Peyer's patch (tissue), 4 donors: Measurements from ENCODE around the gene ATXN2.

Source experiments
- CTCF ChIP-seq, 6 experiments: fragments of 450-650 bp in 4 of 6; fragments of 200-600 bp in 2 of 6; sonication (generic) in 1 of 6; IDR thresholded peaks; one replicate each; pipeline ENCODE4 v1.5.1; 2017 to 2019; ENCODE audit warnings: antibody characterized with exemption in 6 of 6, mild to moderate bottlenecking in 3 of 6, moderate library complexity in 1 of 6
- POLR2A ChIP-seq, 2 donors: fragments of 450-650 bp; IDR thresholded peaks; one replicate each; pipeline ENCODE4 v1.5.1; 2017; ENCODE audit warnings: antibody characterized with exemption in 2 of 2, mild to moderate bottlenecking in 2 of 2, moderate library complexity in 2 of 2

DNA sequence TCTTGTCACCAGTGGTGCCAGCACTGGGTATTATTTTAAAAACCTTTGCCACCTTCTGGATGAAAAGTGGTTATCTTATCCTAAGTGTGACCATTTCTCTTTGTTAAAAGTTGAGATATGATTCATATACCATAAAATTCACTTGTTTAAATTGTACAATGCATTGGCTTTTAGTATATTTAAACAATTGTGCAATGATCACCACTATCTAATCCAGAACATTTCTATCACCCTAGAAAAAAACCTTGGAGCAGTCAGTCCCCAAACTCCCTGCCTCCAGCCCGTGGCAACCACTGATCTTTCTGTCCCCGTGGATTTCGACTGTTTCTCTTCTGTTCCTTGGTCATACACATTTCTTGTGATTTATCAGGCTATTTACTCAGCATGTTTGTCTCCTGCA lies 165.1 kb downstream of the ATXN2 start:
- no peak for TF ChIP-seq CTCF (IDR thresholded peaks at IDR 0.05)
- no peak for TF ChIP-seq POLR2A (IDR thresholded peaks at IDR 0.05)
